Measurements from ENCODE around the gene LRRK1.

DNA sequence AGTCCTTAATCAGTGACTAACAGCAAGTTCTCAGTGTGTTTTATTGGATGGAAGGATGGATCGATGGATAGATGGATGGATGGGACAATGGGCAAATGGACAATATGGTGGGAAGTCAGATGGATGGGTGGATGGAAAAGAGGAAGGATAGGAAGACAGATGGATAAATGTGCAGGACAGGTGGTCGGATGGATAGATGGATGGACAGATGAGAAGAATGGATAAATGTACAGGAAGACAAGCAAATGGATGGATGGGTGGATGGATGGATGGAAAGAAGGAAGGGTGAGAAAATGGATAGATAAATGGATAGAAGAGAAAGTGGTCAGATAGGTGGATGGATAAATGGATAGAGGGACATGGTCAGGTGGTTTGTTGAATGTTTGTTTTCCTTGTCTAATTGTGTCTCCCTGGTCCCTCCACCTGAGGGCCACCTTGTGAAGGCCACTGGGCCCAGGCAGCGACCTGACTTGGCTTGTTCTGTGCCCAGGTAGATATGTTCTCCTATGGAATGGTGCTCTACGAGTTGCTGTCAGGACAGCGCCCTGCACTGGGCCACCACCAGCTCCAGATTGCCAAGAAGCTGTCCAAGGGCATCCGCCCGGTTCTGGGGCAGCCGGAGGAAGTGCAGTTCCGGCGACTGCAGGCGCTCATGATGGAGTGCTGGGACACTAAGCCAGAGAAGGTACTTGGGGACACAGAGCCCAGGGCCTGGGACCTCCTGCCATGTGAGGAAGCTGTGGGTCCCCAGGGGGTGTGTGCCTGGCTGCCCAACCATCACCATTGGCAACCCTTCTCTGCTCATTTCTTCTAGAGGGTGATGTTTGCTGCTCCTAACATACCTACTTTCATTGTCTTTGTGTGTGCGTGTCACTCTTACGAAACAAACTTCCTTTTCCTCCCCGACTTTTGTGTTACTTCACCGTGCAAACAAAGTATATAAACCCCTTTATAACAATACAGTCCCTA, 137.5 kb downstream of the LRRK1 start:
- no peak for TF ChIP-seq POLR2A (IDR thresholded peaks at IDR 0.05; ENCODE audit: low read length)
- TF ChIP-seq, protein P1, sequence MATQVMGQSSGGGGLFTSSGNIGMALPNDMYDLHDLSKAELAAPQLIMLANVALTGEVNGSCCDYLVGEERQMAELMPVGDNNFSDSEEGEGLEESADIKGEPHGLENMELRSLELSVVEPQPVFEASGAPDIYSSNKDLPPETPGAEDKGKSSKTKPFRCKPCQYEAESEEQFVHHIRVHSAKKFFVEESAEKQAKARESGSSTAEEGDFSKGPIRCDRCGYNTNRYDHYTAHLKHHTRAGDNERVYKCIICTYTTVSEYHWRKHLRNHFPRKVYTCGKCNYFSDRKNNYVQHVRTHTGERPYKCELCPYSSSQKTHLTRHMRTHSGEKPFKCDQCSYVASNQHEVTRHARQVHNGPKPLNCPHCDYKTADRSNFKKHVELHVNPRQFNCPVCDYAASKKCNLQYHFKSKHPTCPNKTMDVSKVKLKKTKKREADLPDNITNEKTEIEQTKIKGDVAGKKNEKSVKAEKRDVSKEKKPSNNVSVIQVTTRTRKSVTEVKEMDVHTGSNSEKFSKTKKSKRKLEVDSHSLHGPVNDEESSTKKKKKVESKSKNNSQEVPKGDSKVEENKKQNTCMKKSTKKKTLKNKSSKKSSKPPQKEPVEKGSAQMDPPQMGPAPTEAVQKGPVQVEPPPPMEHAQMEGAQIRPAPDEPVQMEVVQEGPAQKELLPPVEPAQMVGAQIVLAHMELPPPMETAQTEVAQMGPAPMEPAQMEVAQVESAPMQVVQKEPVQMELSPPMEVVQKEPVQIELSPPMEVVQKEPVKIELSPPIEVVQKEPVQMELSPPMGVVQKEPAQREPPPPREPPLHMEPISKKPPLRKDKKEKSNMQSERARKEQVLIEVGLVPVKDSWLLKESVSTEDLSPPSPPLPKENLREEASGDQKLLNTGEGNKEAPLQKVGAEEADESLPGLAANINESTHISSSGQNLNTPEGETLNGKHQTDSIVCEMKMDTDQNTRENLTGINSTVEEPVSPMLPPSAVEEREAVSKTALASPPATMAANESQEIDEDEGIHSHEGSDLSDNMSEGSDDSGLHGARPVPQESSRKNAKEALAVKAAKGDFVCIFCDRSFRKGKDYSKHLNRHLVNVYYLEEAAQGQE (IDR thresholded peaks at IDR 0.05): no peak
- no peak for TF ChIP-seq RAD21 (conservative IDR thresholded peaks at IDR 0.05 in 1 of 2, IDR thresholded peaks at IDR 0.05 in 1 of 2)
- TF ChIP-seq SREBF2 (IDR thresholded peaks at IDR 0.05): no peak
- no peak for TF ChIP-seq BHLHE40 (IDR thresholded peaks at IDR 0.05; ENCODE audit: low read depth, low read length)
- no peak for TF ChIP-seq CTCF (IDR thresholded peaks at IDR 0.05)
- no peak for TF ChIP-seq CHD2 (IDR thresholded peaks at IDR 0.05; ENCODE audit: low read length, partially characterized antibody)
- TF ChIP-seq FOSL2 (IDR thresholded peaks at IDR 0.05): no peak
- no peak for TF ChIP-seq FOSL2 (CRISPR knock-in tag; IDR thresholded peaks at IDR 0.05)
- TF ChIP-seq, protein P2, sequence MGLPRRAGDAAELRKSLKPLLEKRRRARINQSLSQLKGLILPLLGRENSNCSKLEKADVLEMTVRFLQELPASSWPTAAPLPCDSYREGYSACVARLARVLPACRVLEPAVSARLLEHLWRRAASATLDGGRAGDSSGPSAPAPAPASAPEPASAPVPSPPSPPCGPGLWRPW (IDR thresholded peaks at IDR 0.05): no peak
- TF ChIP-seq HMGXB4 (CRISPR knock-in tag; IDR thresholded peaks at IDR 0.05; ENCODE audit: borderline replicate concordance): no peak
- no peak for TF ChIP-seq EP300 (IDR thresholded peaks at IDR 0.05)
- no peak for TF ChIP-seq SMC3 (IDR thresholded peaks at IDR 0.05)
- no peak for TF ChIP-seq HOXB13 (CRISPR knock-in tag; IDR thresholded peaks at IDR 0.05; ENCODE audit: low read depth)

All from A549 (cell line).